ENCODE results near the gene ANKRD12.

Gene ANKRD12

DNA sequence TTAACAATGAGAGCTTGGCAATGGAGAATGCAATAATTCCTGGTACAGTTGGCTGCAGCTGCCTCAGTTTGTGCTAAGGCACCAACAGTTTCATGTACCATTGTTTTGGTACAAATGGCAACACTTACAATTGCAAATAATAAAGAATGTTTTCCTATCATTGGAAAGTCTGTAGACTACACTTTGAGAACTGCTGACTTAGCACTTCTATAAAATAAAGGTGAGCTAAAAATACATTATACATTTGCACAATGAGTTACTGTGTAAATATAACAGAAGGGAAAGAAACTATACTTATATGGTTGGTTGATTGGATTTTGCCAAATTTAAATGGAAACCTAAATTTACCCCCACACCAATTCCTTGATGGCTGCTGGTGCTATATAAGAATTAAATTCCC lies 153.1 kb downstream of the ANKRD12 start:
- FAIRE-seq (no peak), DNase-seq (ENCODE audit: insufficient read length) (no peak)
- TF ChIP-seq POLR2AphosphoS5 (IDR thresholded peaks at IDR 0.05; ENCODE audit: low read depth, low read length), result no peak
- no peak for TF ChIP-seq TAF1 (IDR thresholded peaks at IDR 0.05; ENCODE audit: borderline replicate concordance, low read depth, low read length)
- TF ChIP-seq POLR2A (IDR thresholded peaks at IDR 0.05; ENCODE audit: low read depth, low read length), result no peak

DNA sequence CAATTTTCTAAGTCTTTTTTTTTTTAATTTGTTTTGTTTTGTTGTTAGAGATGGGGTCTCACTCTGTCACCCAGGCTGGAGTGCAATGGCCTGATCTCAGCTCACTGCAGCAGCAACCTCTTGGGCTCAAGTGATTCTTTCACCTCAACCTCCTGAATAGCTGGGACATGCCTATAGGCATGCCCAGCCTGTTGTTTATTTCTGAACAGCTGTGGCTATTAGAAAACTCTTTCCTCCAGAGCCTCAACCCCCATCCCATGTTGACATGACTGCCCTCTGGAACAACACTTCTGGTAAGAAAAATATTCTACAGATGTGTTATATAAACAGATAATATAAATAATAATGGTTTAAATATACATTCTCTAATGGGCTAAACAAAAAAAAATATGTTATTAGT lies 153.6 kb downstream of the ANKRD12 start:
- DNase-seq (ENCODE audit: insufficient read length) (no peak), FAIRE-seq (no peak)
- TF ChIP-seq POLR2AphosphoS5 (IDR thresholded peaks at IDR 0.05; ENCODE audit: low read depth, low read length) (no peak), TAF1 (IDR thresholded peaks at IDR 0.05; ENCODE audit: borderline replicate concordance, low read depth, low read length) (no peak), POLR2A (IDR thresholded peaks at IDR 0.05; ENCODE audit: low read depth, low read length) (no peak)

DNA sequence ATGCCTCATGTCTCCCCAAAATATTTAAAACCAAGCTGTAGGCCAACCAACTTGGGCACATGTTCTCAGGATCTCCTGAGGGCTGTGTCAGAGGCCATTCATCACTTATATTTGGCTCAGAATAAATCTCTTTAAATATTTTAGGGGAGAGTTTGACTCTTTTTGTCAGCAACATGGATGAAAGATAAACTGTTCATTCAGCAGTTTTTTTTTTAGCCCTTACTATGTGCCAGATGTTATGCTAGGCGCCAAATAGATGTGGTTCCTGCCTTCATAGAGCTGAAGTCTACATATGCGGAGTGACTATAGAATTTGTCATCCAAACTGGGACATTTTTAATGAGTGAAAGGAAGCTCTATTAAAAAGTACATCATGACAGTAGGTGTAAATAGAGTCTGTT lies 155.5 kb downstream of the ANKRD12 start:
- no peak for TF ChIP-seq POLR2AphosphoS5 (IDR thresholded peaks at IDR 0.05; ENCODE audit: low read depth, low read length)
- TF ChIP-seq POLR2A (IDR thresholded peaks at IDR 0.05; ENCODE audit: low read depth, low read length), result no peak
- TF ChIP-seq TAF1 (IDR thresholded peaks at IDR 0.05; ENCODE audit: borderline replicate concordance, low read depth, low read length), result no peak
- FAIRE-seq (no peak), DNase-seq (ENCODE audit: insufficient read length) (no peak)

DNA sequence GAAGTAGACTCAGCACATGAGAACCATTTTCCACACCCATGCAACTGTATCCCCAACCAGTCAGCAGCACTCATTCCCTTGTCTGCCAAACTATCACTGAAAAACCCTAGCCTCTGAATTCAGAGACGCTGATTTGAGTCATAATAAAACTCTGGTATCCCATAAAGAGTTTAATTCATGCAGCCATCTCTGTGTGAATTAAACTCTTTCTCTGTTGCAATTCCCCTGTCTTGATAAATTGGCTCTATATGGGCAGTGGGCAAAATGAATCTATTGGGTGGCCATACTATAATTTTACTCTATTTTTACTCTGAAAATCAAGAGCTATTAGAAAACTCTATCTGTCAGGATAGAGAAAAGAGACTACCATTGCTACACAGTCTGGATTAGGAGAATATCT lies 157.4 kb downstream of the ANKRD12 start:
- FAIRE-seq, result no peak
- TF ChIP-seq POLR2A (IDR thresholded peaks at IDR 0.05; ENCODE audit: low read depth, low read length) (no peak), POLR2AphosphoS5 (IDR thresholded peaks at IDR 0.05; ENCODE audit: low read depth, low read length) (no peak), TAF1 (IDR thresholded peaks at IDR 0.05; ENCODE audit: borderline replicate concordance, low read depth, low read length) (no peak)
- no peak for DNase-seq (ENCODE audit: insufficient read length)

DNA sequence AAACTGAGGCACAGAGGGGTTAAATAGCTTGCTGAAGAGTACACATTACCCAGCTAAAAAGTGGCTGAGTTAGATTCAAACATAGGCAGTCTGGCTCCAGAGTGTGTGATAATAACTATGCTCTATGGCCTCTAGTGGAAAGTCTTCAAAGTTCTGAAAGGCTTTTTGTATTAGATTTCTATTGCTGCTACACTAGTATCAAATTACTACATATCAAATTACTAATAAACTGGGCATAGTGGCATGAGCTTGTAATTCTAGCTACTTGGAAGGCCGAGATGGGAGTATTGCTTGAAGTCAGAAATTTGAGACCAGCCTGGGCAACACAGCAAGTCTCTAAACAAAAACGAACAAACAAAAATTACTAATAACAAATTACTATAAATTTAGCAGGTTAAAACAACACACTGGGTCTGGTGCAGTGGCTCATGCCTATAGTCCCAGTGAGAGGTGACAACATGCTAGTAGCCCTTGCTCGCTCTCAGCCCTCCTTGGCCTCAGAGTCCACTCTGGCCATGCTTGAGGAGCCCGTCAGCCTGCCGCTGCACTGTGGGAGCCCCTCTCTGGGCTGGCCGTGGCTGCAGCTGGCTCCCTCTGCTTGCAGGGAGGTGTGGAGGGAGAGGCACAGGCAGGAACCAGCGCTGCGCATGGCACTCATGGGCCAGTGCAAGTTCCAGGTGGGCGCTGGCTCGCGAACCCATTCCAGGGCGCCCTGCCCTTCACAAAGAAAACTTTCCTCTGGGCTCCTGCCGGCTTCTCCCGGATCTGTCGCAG lies 159.8 kb downstream of the ANKRD12 start:
- TF ChIP-seq TAF1 (IDR thresholded peaks at IDR 0.05; ENCODE audit: borderline replicate concordance, low read depth, low read length) (no peak), POLR2AphosphoS5 (IDR thresholded peaks at IDR 0.05; ENCODE audit: low read depth, low read length) (no peak), POLR2A (IDR thresholded peaks at IDR 0.05; ENCODE audit: low read depth, low read length) (no peak)
- no peak for DNase-seq (ENCODE audit: insufficient read length)
- FAIRE-seq, result no peak

DNA sequence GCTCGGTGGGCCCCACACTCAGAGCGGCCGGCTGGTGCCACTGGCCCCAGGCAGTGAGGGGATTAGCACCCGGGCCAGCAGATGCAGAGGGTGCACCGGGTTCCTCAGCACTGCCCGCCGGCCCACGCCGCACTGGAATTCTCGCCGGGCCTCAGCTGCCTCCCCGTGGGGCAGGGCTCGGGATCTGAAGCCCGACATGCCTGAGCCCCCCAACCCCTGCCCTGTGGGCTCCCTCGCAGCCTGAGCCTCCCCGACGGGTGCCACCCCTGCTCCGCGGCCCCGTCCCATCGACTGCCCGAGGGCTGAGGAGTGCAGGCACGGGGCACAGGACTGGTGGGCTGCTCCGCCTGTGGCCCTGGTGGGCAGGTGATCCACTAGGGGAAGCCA lies 160.4 kb downstream of the ANKRD12 start:
- FAIRE-seq (no peak), DNase-seq (ENCODE audit: insufficient read length) (no peak)
- no peak for TF ChIP-seq POLR2A (IDR thresholded peaks at IDR 0.05; ENCODE audit: low read depth, low read length)
- no peak for TF ChIP-seq POLR2AphosphoS5 (IDR thresholded peaks at IDR 0.05; ENCODE audit: low read depth, low read length)
- no peak for TF ChIP-seq TAF1 (IDR thresholded peaks at IDR 0.05; ENCODE audit: borderline replicate concordance, low read depth, low read length)

- TF ChIP-seq POLR2A (IDR thresholded peaks at IDR 0.05; ENCODE audit: low read depth, low read length) (no peak), TAF1 (IDR thresholded peaks at IDR 0.05; ENCODE audit: borderline replicate concordance, low read depth, low read length) (no peak), POLR2AphosphoS5 (IDR thresholded peaks at IDR 0.05; ENCODE audit: low read depth, low read length) (no peak)
- FAIRE-seq (no peak), DNase-seq (ENCODE audit: insufficient read length) (no peak)
Observed at GRCh38 chr18:9304388-9305070, 167.9 kb downstream of the ANKRD12 start.

DNA sequence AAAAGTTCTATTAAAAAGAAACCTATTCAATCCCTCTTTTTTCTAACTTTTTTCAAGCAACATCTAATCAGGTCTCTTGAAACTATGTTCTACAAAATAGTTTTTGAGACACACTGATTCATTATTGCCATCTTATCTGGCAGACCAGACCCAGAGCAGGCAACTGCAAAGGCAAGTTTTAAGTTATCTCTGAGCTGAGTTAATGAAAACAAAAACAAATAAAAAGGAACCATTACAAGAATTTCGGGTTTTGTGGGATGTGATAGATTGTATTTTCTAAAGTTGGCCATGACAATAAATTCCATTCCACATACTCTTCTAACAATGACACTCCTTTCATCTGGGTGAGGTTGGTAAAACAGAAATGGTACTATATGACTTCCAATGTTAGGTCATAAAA lies 182.8 kb downstream of the ANKRD12 start:
- DNase-seq (ENCODE audit: insufficient read length) (no peak), FAIRE-seq (no peak)
- TF ChIP-seq TAF1 (IDR thresholded peaks at IDR 0.05; ENCODE audit: borderline replicate concordance, low read depth, low read length) (no peak), POLR2A (IDR thresholded peaks at IDR 0.05; ENCODE audit: low read depth, low read length) (no peak), POLR2AphosphoS5 (IDR thresholded peaks at IDR 0.05; ENCODE audit: low read depth, low read length) (no peak)

DNA sequence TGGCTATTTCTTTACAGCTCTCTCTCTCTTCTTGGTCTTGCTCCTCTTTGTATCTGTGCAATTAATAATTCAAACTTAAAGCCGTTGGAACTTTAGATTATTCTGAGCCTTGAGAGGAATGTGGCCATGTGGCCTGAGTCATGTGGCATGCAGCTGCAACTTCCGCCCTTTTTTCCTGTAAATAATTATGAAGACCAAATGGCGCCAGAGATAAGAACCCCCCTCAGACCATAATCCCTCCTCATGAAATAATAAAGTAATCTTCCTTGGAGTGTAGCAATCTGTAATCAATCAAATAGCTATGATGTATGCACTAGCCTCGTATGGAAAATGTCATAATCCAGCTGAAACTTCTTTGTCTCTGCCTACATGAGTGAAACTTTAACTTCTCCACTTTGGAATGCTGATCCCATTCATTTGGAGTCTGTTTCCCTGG lies 184.5 kb downstream of the ANKRD12 start:
- no peak for TF ChIP-seq POLR2AphosphoS5 (IDR thresholded peaks at IDR 0.05; ENCODE audit: low read depth, low read length)
- FAIRE-seq (no peak), DNase-seq (ENCODE audit: insufficient read length) (no peak)

GRCh38 chr18:9321736-9322135 lies 185.2 kb downstream of the ANKRD12 start:
- FAIRE-seq, result no peak
- TF ChIP-seq POLR2A (IDR thresholded peaks at IDR 0.05; ENCODE audit: low read depth, low read length), result no peak
- no peak for TF ChIP-seq POLR2AphosphoS5 (IDR thresholded peaks at IDR 0.05; ENCODE audit: low read depth, low read length)
- no peak for TF ChIP-seq TAF1 (IDR thresholded peaks at IDR 0.05; ENCODE audit: borderline replicate concordance, low read depth, low read length)
- no peak for DNase-seq (ENCODE audit: insufficient read length)

- FAIRE-seq, result no peak
- TF ChIP-seq TAF1 (IDR thresholded peaks at IDR 0.05; ENCODE audit: borderline replicate concordance, low read depth, low read length) (no peak), POLR2A (IDR thresholded peaks at IDR 0.05; ENCODE audit: low read depth, low read length) (no peak), POLR2AphosphoS5 (IDR thresholded peaks at IDR 0.05; ENCODE audit: low read depth, low read length) (no peak)
Observed at GRCh38 chr18:9322744-9323143, 186.2 kb downstream of the ANKRD12 start.

More at GRCh38 chr18:9322744-9323143, 186.2 kb downstream of the ANKRD12 start:
- DNase-seq (ENCODE audit: insufficient read length), result no peak

Measured in GM12892 (cell line).